Activated CD8-positive, alpha-beta memory T cell treated with anti-CD3 and anti-CD28 coated beads for 24 hours (primary cell): ENCODE measurements around the gene DAGLA.

Experiments used
- DNase-seq: peaks from one replicate; pipeline ENCODE4 v3.0.0-alpha.2; 2020

Gene DAGLA

DNA sequence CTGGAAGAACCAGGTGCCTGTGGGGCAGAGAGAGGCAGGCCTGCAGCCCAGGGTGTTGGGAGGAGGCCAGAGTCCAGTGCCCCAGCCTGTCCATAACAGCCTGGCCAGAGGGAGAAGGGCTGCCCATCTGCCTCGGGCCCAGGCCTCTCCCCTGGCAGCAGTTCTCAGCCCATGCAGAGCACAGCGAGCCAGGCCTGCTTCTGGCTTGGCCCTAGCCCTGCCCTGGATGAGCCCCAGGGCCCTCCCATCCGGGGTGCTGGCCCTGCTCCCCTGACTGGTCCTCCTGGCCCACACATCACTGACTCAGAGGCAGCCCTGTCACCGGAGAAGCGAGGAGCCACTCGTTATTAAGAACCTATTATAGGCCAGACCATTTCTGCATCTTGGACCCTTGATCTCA lies 52.5 kb downstream of the DAGLA start:
- DNase-seq: no peak

DNA sequence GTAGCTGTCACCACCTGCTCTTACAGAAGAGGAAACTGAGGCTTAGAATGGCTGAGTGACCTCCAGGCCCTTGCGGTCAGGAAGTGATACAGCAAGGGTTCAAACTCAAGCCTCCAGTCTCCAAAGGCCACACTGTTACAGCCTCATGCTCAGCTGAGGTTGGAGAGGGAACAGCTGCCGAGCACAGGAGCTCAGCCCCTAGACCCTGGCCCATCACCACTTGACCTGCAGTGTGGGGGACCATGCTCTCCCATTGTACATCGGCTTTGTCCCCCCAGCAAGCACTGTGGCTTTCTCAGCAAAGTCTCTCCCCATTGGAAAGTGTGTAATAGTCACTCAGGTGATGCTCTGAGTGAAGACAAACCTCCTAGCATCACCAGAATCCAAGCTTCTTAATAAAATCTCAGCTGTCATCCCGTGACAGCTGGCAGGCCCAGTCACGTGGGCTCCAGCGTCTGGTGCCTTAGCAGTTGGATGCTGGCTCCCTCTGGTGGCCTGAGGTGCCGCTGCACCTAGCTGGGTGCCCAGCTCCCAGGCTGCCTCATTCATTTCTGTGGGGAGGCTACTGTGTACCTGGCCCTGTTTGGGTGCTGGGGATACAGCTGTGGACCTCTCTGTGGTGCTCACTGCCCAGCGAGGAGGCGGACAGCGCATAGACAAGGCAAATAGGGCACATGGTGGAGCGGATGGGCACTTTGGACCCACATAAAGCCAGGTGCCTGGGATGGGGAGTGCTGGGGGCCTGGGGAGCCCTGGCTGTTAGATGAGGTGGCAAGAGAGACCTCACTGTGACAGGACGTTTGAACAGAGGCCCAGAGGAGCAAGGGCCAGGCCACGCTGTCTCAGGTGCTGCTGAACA lies 53.2 kb downstream of the DAGLA start:
- DNase-seq: peak; percentile 90

DNA sequence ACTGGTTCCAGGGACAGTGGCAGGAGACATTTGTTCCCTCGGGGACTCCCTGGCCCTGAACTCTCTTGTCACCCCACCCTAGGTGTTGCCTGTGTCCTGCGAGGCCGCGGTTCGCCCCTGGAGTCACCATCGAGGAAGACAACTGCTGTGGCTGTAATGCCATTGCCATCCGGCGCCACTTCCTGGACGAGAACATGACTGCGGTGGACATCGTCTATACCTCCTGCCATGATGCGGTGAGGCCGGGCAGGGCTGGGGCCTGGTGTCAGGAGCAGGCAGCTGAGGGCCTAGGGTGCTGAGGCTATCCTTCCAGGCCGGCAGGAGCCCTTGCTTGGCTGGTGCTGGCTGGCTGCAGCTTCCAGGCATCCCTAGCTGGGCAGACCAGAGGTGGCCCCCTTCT lies 54.6 kb downstream of the DAGLA start:
- DNase-seq: no peak

DNA sequence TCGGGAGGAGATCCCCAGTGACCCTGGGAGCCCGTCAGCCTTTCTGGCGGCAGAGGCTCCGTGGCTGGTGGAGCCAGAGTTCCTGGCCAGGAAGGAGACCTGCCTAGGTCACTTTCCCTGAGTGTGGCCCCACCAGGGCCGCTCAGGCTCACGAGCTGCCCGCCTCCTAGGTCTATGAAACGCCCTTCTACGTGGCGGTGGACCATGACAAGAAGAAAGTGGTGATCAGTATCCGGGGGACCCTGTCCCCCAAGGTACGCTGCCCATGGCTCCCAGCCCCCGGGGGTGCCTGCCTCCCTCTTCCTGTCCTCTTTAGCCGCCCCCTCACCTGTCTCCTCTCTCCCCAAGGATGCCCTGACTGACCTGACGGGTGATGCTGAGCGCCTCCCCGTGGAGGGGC lies 55.2 kb downstream of the DAGLA start:
- no peak for DNase-seq

DNA sequence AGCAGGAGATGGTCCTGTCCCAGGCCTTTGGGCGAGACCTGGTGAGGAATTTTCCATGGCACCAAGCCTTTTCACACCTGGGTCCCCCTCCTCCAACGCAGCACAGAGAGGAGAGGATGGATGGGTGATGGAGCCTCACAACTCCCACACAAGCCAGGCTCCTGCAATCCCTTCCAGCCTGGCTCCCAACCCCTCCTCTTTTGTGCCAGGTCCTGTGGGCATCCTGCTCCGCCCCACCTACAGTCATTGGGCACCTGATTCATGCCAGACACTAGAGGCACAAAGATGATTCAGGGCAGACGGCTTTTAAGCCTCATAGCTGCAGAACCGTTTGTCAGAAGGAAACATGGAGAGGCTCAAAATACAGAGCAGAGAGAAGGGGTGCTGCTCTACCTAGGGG lies 56.1 kb downstream of the DAGLA start:
- no peak for DNase-seq

DNA sequence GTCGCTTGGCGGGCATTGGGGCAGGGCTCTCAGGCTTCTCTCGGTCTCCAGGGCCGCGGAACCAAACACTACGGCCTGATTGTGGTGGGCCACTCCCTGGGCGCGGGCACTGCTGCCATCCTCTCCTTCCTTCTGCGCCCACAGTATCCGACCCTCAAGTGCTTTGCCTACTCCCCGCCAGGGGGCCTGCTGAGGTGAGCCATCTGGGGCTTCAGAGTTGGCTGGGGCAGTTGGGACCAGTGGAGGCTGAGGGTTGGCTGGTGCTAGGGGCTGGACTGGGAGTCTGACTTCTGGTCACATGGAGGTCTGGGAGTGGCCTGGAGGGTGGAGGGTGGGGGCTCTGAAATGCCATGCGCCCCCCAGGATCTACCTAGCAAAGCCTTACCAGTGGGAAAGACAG lies 56.9 kb downstream of the DAGLA start:
- no peak for DNase-seq

DNA sequence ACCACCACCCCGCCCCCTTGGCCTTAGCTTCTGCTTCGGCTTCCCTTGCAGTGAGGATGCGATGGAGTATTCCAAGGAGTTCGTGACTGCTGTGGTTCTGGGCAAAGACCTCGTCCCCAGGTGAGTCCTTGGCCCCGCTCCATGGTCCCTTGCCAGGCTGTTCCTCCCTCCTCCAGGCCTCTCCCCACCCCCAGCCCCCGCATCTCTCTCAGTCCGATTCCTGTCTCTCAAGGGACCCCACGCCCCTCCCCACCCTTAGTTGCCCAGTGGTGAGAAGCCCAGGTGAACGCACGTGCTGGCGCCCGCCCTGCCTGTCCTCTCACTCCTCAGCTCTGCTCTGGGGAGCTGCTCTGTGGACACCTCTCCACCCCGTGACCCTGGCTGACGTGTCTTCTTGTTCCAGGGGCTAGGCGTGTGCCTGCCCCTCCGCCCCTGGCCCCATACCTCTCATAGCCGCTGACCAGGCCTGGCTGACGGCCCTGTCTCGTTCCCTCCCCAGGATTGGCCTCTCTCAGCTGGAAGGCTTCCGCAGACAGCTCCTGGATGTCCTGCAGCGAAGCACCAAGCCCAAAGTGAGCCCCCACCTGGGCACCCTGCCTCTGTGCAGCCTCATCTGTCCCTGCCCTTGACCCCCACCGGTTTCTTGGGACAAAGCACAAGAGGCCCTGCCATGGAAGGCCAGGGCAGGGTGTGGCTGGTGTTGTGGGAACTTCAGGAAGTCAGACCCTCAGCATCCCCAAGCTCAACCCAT lies 57.6 kb downstream of the DAGLA start:
- no peak for DNase-seq

DNA sequence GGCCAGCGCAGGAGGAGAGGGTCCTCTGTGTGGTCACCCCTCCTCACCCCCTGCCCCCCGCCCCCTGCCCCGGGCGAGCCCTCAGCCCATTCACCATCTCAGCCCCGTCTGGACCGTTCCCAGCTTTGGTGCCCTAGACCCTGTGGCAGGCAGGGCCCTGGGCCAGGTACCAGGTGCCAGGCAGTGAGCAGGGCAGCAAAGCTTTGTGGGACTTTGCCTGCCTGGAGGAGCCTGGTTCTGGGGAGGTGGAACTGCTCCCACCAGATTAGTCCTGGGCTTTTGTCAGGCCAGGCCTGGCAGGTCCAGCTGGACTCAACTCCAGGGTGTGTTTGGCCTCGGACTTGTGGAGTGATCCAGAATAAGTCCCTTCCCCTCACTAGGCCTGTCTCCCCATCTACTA lies 58.6 kb downstream of the DAGLA start:
- DNase-seq: no peak

DNA sequence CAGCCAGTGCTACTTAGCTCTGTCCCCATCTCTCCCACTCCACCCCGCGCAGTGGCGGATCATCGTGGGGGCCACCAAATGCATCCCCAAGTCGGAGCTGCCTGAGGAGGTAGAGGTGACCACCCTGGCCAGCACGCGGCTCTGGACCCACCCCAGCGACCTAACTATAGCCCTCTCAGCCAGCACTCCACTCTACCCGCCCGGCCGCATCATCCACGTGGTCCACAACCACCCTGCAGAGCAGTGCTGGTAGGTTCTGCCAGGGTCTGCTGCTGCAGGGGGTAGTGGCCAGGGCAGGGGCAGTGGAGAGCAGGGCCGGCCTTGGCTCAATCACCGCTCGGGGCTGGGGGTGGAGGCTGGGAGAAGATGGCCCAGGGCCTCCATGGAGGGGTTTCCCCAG lies 59.2 kb downstream of the DAGLA start:
- no peak for DNase-seq

DNA sequence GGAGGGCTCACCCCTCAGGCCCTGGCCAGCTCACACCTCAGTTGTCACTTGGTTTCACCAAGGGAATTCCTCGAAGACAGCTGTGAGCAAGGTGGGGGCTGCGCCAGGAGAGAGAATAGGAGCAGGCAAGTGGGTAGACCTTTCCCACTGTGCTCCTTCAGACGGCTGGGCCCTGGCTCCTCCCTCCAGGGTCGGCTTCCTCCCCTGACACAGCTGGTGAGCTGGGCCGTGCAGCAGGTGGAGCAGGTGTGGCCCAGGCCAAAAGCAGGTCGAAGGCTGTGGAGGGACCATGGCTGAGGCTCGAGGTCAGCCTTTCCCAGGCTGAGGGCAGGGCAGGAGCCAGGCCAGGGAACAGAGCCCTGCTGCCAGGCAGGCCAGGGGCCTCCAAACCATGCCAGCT lies 59.8 kb downstream of the DAGLA start:
- DNase-seq: no peak

DNA sequence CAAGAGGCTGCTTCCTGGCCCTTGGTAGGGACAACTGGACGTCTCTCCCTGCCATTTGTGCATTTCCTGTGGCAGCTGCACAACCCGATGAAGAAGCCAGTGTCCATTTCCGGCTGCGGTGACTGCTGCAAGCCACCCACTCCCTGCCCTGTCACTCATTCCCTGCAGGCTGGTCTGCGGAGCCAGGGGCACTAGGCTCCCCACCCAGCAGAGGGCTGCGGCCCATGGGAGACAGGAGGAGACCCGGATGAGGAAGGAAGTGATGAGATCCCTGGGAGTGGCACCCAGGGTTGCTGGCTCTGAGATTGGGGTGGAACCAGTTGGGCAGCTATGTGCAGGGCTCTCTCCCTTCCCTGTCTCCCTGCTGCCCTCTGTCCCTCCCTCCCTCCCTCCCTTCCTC lies 62.2 kb downstream of the DAGLA start:
- DNase-seq: no peak

DNA sequence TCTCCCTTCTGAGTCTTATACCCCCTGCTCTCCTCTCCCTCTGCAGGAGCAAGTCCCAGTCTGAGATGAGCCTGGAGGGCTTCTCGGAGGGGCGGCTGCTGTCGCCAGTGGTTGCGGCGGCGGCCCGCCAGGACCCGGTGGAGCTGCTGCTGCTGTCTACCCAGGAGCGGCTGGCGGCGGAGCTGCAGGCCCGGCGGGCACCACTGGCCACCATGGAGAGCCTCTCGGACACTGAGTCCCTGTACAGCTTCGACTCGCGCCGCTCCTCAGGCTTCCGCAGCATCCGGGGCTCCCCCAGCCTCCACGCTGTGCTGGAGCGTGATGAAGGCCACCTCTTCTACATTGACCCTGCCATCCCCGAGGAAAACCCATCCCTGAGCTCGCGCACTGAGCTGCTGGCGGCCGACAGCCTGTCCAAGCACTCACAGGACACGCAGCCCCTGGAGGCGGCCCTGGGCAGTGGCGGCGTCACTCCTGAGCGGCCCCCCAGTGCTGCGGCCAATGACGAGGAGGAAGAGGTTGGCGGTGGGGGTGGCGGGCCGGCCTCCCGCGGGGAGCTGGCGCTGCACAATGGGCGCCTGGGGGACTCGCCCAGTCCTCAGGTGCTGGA lies 63.4 kb downstream of the DAGLA start:
- DNase-seq: no peak

DNA sequence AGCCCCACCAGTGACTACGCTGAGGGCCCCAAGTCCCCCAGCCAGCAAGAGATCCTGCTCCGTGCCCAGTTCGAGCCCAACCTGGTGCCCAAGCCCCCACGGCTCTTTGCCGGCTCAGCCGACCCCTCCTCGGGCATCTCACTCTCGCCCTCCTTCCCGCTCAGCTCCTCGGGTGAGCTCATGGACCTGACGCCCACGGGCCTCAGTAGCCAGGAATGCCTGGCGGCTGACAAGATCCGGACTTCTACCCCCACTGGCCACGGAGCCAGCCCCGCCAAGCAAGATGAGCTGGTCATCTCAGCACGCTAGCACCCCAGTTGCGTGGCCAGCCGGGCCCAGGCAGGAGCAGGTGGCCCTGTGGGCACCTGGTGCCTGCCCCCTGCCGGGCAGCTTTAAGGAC lies 64.0 kb downstream of the DAGLA start:
- DNase-seq: no peak

DNA sequence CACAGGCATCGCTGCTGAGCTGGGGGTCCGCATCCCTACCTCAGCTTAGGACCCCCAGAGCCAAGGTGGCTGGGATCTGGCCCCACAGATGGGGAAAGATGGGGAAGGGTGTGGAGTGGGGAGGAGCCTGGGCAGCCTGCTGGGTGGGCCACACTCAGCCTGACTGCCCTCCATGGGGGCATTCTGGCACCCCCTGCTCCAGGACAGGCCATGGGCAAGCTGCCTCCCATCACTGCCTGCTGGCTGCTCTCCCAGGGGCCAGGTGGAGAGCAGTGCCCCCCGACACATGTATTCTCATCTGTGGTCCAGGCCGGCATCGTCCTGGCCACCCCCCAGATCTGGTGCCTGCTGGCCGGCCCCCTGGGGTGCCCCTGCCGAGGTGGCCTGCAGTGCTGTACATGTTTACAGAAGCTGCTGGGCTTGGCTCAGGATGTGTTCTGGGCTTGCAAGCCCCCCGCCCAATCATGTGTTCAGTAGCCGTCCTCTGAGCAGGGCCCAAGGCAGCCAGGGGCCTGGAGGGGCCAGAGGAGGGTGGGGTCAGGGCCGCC lies 64.5 kb downstream of the DAGLA start:
- DNase-seq: no peak

DNA sequence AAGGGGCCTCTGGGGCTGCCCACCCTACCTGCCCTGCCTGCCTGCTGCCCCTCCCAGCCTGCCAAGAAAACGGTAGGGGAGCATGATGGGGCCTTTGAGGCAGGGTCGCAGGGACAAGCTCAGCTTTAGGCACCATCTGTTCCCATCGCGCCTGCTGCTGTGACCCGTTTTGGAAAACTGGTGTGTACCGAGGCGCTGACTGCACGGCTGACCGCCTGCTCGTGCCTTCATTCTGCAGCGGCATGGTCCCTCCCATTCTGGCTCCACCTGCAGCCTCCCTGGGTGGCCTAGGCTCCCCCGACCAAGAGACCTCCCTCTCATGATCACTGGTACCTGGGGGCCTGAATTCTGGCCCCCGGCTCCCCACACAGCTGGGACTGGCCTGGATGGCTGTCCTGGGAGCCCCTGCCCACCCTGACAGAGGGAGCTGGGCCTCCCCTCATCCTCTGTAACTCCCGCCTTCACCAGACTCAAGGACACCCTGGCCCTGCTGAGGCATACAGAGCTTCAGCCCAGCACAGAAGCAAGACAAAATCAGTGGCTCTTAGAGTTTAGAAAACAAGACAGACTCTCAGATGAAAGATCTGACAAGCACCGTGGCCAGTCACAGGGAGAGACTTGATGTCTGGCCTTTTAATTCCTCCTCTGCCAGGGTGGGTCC lies 65.7 kb downstream of the DAGLA start:
- no peak for DNase-seq

DNA sequence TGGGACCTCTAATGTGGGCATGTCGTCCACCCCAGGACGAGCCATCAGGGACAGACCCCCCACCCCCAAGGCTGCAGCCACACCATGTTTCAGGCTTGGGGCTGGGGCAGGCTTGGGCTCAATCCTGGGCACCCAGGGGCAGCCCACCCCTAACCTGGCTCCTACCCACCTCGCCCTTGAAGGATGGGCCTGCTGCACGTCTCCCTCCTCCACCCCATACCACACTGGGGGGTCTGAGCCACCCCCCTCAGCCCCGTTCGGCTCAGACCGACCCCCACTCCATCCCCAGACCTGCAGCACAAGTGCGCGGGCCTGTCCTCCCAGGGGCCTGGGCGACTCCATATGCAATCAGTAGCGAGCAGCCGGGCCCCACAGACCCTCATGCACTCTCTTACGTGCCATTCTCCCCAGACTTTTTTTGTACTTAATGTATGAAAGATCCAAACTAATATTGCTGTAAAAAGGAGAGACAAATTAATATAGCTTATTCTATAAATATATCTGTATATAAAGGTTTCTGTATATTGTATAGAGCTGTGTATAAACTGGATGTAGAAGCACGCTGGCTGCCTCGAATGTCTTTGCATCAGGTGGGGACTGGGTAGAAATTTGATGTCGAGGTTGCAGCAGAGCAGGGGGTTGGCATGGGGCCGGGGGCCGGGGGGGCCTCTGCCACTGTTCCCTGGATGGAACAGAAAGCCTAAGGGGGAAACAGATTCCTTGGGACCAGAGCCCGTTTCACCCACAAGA lies 66.4 kb downstream of the DAGLA start:
- no peak for DNase-seq

DNA sequence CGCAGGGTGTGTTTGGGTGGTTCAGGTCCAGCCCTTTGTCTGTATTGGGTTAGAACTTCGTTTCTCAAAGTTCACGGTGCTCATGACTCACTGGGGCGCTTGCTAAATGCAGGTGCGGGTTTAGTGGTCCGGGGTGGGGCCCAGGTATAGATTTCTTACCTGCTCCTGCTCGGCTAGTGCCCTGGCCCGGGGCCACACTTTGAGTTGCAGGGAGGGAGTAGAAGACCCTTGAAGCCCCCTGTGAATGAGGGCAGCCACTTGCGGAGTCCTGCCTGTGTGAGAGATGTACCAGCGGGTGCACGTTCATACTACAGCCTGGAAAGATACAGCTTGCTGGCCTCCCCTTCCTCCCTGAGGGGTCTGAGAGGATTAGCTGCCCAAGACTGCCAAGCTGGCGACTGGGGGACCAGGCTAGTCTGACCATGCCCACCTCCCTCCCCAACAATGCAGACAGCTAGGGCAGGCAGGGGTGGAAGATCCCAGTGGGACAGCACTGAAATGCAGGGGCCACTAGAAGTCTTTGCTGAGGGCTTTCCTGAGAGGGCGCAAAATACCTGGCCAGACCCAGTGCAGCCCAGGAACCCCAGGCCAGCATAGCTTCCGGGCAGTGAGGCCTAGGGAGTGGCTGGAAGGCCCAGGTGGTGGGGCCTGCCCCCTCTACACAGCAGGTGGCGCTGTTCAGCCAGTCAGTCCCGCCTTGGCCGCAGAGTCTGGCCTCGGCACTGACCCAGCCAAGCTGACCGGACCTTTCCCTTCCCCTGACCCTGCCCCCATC lies 67.2 kb downstream of the DAGLA start:
- peak; percentile 72 for DNase-seq

DNA sequence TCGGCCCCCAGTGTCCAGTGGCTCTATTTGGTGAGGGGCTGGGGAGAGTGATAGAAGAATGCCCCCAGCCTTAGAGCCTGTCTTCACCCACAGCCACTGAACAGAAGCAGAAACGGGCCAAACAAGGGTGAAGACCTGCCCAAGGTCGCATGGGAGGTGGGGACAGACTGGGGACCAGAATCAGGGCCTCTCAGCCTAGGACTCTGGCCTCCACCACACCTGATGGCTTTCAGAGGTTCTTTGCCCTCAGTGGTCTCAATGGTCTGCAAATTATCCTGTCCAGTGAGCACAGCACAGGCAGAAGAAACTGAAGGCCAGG lies 67.7 kb downstream of the DAGLA start:
- no peak for DNase-seq

DNA sequence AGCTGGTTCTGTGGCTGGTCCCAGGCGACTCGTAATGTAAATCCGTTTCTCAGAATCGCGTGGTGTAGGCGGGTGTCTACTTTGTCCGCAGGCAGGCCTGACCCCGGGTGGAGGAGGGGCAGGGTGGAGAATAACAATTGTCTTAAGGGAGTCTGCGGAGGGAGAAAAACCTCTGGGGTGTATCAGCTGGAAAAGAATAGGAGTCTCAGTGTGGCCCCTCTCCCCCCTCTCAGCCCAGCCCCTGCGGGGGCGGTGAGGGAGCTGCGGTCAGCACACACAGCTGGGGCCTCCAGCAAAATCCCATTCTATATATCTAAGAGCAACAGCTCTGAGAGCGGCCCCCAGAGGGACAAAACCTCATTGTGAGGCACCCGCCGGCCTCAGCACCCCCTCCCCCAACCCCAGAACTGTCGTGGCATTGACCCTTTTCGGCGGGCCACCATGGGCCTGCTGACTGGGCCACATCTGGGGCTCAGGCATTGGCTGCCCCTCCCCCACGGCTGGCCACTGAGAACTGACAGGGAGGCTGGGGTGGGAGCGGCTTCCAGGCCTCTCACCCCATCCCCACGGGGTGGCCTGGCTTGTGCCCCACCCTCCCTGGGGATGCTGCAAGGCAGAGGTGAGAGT lies 69.5 kb downstream of the DAGLA start:
- DNase-seq: no peak

DNA sequence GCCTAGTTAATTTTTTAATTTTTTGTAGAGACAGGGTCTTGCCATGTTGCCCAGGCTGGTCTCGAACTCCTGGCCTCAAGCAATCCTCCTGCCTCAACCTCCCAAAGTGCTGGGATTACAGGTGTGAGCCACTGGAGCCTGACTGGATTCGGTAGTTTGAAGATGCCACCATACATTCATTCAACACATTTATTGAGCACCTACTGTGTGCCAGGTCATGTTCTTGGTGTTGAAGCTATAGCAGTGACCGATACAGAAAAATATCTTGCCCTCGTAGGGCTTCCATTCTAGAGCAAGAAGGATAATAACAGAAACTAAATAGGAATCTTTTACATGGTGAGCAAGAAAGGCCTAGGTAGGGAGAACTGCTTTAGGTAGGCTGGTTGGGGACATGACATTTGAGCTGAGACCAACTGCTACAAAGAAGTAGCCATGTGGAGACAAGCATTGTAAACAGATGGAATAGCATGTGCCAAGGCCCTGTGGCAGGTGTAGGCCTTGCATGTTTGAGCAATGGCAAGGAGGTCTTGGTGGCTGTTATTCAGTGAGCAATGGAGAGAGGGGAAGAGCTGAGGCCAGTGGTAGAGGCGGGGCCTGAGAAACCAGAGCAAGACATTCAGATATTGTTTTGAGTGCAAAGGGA lies 70.6 kb downstream of the DAGLA start:
- DNase-seq: no peak

DNA sequence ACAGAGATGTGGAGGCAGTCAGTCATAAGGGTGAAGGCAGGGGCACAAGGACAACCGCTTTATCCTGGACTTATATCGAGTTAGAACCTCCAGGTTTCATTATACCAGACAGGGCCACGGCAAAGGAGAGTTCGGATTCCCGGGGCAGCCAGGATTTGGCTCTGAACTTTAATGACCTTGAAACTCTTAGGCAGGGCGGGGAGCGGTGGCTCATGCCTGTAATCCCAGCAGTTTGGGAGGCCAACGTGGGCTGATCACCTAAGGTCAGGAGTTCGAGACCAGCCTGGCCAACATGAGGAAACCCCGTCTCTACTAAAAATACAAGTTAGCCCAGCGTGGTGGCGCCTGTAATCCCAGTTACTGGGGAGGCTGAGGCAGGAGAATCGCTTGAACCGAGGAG lies 71.2 kb downstream of the DAGLA start:
- DNase-seq: no peak
